GM12865 (cell line): Measurements from ENCODE around the gene PPARG.
"Not testable (repeated sequence)": the region's sequence is repeated elsewhere in the genome, so short reads cannot be mapped to it uniquely, and the experiment has no call there.

Source experiments
- DNase-seq: peaks from one replicate; pipeline ENCODE4 v3.0.0; 2010; ENCODE audit warnings: low read depth
- H3K4me3 ChIP-seq: 2 replicates; pipeline ENCODE4 v1.5.1; 2011; ENCODE audit warnings: mild to moderate bottlenecking, low read depth, low read length, control low read depth
- CTCF ChIP-seq: IDR thresholded peaks from 2 replicates; pipeline ENCODE4 v1.5.1; 2011; ENCODE audit warnings: low read length, control low read depth, low read depth, inconsistent platforms; ENCODE audit not compliant: insufficient read depth; ENCODE audit errors: missing control alignments

Gene PPARG

GRCh38 chr3:12445523-12446240 is 156.8 kb downstream of the PPARG start:
- H3K4me3 ChIP-seq, result no peak overlapping the region
- TF ChIP-seq CTCF, result no peak
- no peak for DNase-seq

- H3K4me3 ChIP-seq, result no peak overlapping the region
- no peak for DNase-seq
- no peak for TF ChIP-seq CTCF
Observed at GRCh38 chr3:12446298-12446697, 157.4 kb downstream of the PPARG start.

- TF ChIP-seq CTCF, result no peak
- no peak for DNase-seq
Observed at GRCh38 chr3:12447075-12447474, 158.2 kb downstream of the PPARG start.

GRCh38 chr3:12448404-12449202 is 159.7 kb downstream of the PPARG start:
- not testable (repeated sequence) for DNase-seq, H3K4me3 ChIP-seq

More at GRCh38 chr3:12447075-12447474, 158.2 kb downstream of the PPARG start:
- no peak overlapping the region for H3K4me3 ChIP-seq

GRCh38 chr3:12449889-12450682 is 161.2 kb downstream of the PPARG start:
- TF ChIP-seq CTCF, result no peak
- no peak for DNase-seq
- no peak overlapping the region for H3K4me3 ChIP-seq

GRCh38 chr3:12451481-12451880 is 162.6 kb downstream of the PPARG start:
- TF ChIP-seq CTCF, result no peak
- no peak overlapping the region for H3K4me3 ChIP-seq
- DNase-seq, result no peak

GRCh38 chr3:12451960-12452359 is 163.1 kb downstream of the PPARG start:
- no peak for DNase-seq
- H3K4me3 ChIP-seq, result no peak overlapping the region
- no peak for TF ChIP-seq CTCF
